GM23338 (cell line): Measurements from ENCODE around the gene GBX1. TPM values are rescaled to one million over a fixed set of nuclear protein-coding genes. Genes with fewer than 3 reads are reported as not detected.

Experiments used
- ATAC-seq: fragments of 200-7000 bp; cut with Tn5 transposase; 3 replicates; pipeline ENCODE4 v1.9.1; 2020
- DNase-seq: peaks from one replicate; pipeline ENCODE4 v3.0.0-alpha.2; 2015; ENCODE audit warnings: low spot score
- H2AFZ ChIP-seq: fragments of 200-600 bp; sonication (generic); 2 replicates; pipeline ENCODE4 v1.8.0; 2016; ENCODE audit warnings: antibody characterized with exemption, mild to moderate bottlenecking, moderate library complexity
- H3F3A ChIP-seq: fragments of 200-600 bp; sonication (generic); replicated peaks from 2 replicates; pipeline ENCODE4 v1.8.0; 2017; ENCODE audit warnings: antibody characterized with exemption, mixed run types, low read depth
- H3K27ac ChIP-seq: fragments of 200-600 bp; sonication (generic); 2 replicates; pipeline ENCODE4 v1.6.1; 2016; ENCODE audit warnings: low read depth
- H3K27me3 ChIP-seq: fragments of 200-600 bp; sonication (generic); 2 replicates; pipeline ENCODE4 v1.8.0; 2016; ENCODE audit warnings: mild to moderate bottlenecking, mixed run types, moderate library complexity; ENCODE audit not compliant: insufficient read depth
- H3K36me3 ChIP-seq: fragments of 200-600 bp; sonication (generic); 2 replicates; pipeline ENCODE4 v1.8.0; 2016; ENCODE audit warnings: mild to moderate bottlenecking; ENCODE audit not compliant: insufficient read depth
- H3K4me1 ChIP-seq: fragments of 200-600 bp; sonication (generic); 2 replicates; pipeline ENCODE4 v1.8.0; 2016; ENCODE audit warnings: mild to moderate bottlenecking, moderate library complexity; ENCODE audit not compliant: insufficient read depth
- H3K4me2 ChIP-seq: fragments of 200-600 bp; sonication (generic); 2 replicates; pipeline ENCODE4 v1.7.1; 2017; ENCODE audit warnings: mixed run types
- H3K4me3 ChIP-seq: fragments of 200-600 bp; sonication (generic); 2 replicates; pipeline ENCODE4 v1.6.1; 2016; ENCODE audit warnings: mixed run types
- H3K79me2 ChIP-seq: fragments of 200-600 bp; sonication (generic); replicated peaks from 2 replicates; pipeline ENCODE4 v1.8.0; 2017; ENCODE audit warnings: mild to moderate bottlenecking; ENCODE audit not compliant: insufficient read depth
- H3K9me2 ChIP-seq: fragments of 200-600 bp; sonication (generic); 2 replicates; pipeline ENCODE4 v1.8.0; 2017; ENCODE audit not compliant: insufficient read depth
- H4K20me1 ChIP-seq: fragments of 200-600 bp; sonication (generic); replicated peaks from 2 replicates; pipeline ENCODE4 v1.8.0; 2017; ENCODE audit warnings: mild to moderate bottlenecking; ENCODE audit not compliant: insufficient read depth
- H3K27ac Mint-ChIP-seq: 2 replicates; pipeline ENCODE4 v1.8.0; 2020; ENCODE audit warnings: inconsistent platforms, mild to moderate bottlenecking, moderate library complexity, mixed read lengths
- H3K27me3 Mint-ChIP-seq: 3 replicates; pipeline ENCODE4 v1.8.0; 2022; ENCODE audit warnings: low read depth, mild to moderate bottlenecking, moderate library complexity, mixed read lengths, inconsistent platforms; ENCODE audit not compliant: insufficient read depth, poor library complexity
- H3K36me3 Mint-ChIP-seq: 3 replicates; pipeline ENCODE4 v1.8.0; 2021; ENCODE audit warnings: low read depth, mild to moderate bottlenecking, inconsistent platforms, moderate library complexity, mixed read lengths
- H3K4me1 Mint-ChIP-seq: 3 replicates; pipeline ENCODE4 v1.8.0; 2020; ENCODE audit warnings: mild to moderate bottlenecking, inconsistent platforms, mixed read lengths
- H3K4me3 Mint-ChIP-seq: 3 replicates; pipeline ENCODE4 v1.8.0; 2021; ENCODE audit warnings: moderate library complexity, mild to moderate bottlenecking, inconsistent platforms, mixed read lengths
- H3K9me3 Mint-ChIP-seq: 3 replicates; pipeline ENCODE4 v1.8.0; 2020; ENCODE audit warnings: moderate library complexity, mild to moderate bottlenecking, inconsistent platforms, mixed read lengths
- CREB1 ChIP-seq: fragments of 250-450 bp; sonication (Bioruptor Pico); IDR thresholded peaks from 2 replicates; pipeline ENCODE4 v1.5.0; 2020; ENCODE audit warnings: low read depth, mild to moderate bottlenecking, moderate library complexity
- EZH2 ChIP-seq: fragments of 200-600 bp; sonication (generic); IDR thresholded peaks from one replicate; pipeline ENCODE4 v1.8.0; 2017; ENCODE audit warnings: antibody characterized with exemption, mild to moderate bottlenecking, low read depth; ENCODE audit not compliant: unreplicated experiment
- EZH2phosphoT487 ChIP-seq: fragments of 200-600 bp; sonication (generic); IDR thresholded peaks from one replicate; pipeline ENCODE4 v1.8.1; 2018; ENCODE audit warnings: antibody characterized with exemption; ENCODE audit not compliant: unreplicated experiment
- JUNB ChIP-seq: IDR thresholded peaks from one replicate; pipeline ENCODE4 v1.6.1; 2016; ENCODE audit warnings: antibody characterized with exemption; ENCODE audit not compliant: unreplicated experiment
- NANOG ChIP-seq: IDR thresholded peaks from 2 replicates; pipeline ENCODE4 v1.6.1; 2016; ENCODE audit warnings: antibody characterized with exemption, borderline replicate concordance
- POLR2AphosphoS5 ChIP-seq: IDR thresholded peaks from 2 replicates; pipeline ENCODE4 v1.6.1; 2016; ENCODE audit warnings: antibody characterized with exemption, low read depth
- STAT1 ChIP-seq: IDR thresholded peaks from one replicate; pipeline ENCODE4 v1.6.1; 2016; ENCODE audit warnings: antibody characterized with exemption; ENCODE audit not compliant: unreplicated experiment
- ZNF114 ChIP-seq: fragments of 250-450 bp; sonication (Bioruptor Pico); IDR thresholded peaks from 2 replicates; pipeline ENCODE4 v1.5.0; 2020; ENCODE audit warnings: mild to moderate bottlenecking, moderate library complexity
- ZNF331 ChIP-seq: fragments of 250-450 bp; sonication (Bioruptor Pico); IDR thresholded peaks from 2 replicates; pipeline ENCODE4 v1.5.0; 2020; ENCODE audit warnings: low read depth, mild to moderate bottlenecking, moderate library complexity
- ZNF462 ChIP-seq: fragments of 250-450 bp; sonication (Bioruptor Pico); IDR thresholded peaks from 2 replicates; pipeline ENCODE4 v1.5.0; 2020; ENCODE audit warnings: mild to moderate bottlenecking, moderate library complexity
- polyA plus RNA-seq: library from polyadenylated mRNA; unstranded; fragments of >200 nt; fragmentation: Nextera tagmentation; extraction: Ambion mirVana; gene quantifications from 2 replicates; pipeline ENCODE4 v1.2.1, GENCODE V29; 2016
- total RNA-seq: library from RNA; depleted of rRNA; stranded (reverse); fragments of >200 nt; shearing (Covaris generic); gene quantifications from 2 replicates; pipeline ENCODE4 v1.2.3, GENCODE V29; 2014
- TF ChIP-seq, protein P1 (sequence below), 2 experiments: fragments of 200-600 bp in 1 of 2; sonication (generic) in 1 of 2; conservative IDR thresholded peaks; 2 replicates each; pipeline versions ENCODE4 v1.5.1 to v1.6.1; 2016 to 2017; ENCODE audit warnings: antibody characterized with exemption in 2 of 2, low read depth in 2 of 2, mild to moderate bottlenecking in 2 of 2, moderate library complexity in 1 of 2
- TF ChIP-seq, protein P2 (sequence below): IDR thresholded peaks from one replicate; pipeline ENCODE4 v1.6.1; 2018; ENCODE audit warnings: antibody characterized with exemption; ENCODE audit not compliant: unreplicated experiment
- TF ChIP-seq, protein P3 (sequence below): IDR thresholded peaks from 2 replicates; pipeline ENCODE4 v1.6.1; 2016; ENCODE audit warnings: antibody characterized with exemption

GBX1 gene
- total and polyA plus RNA-seq, 2 experiments from 2014 or later, result 0.24 TPM; not detected in 1

- Histone ChIP-seq H3K4me2 (peak overlapping the region; percentile 88), H3K27ac (peak overlapping the region; percentile 55; the same call in 1 of the 2 replicates), H3K79me2 (no peaks in the 10 kb centered on the region), H3K27me3 (peaks cover 22% of the 10 kb centered on the region), H4K20me1 (peaks cover 23% of the 10 kb centered on the region), H3K9me2 (no peaks in the 10 kb centered on the region), H3K4me1 (peaks cover 15% of the 10 kb centered on the region), H3K4me3 (peak overlapping the region; percentile 88), H2AFZ (no peak overlapping the region), H3F3A (peaks cover 21% of the 10 kb centered on the region), H3K36me3 (no peaks in the 10 kb centered on the region; the same call in 1 of the 2 replicates)
- Mint-ChIP-seq H3K27ac (no peak overlapping the region), H3K4me3 (peak overlapping the region; percentile 82), H3K9me3 (no peaks in the 10 kb centered on the region), H3K27me3 (peaks cover 38% of the 10 kb centered on the region), H3K36me3 (peaks cover 26% of the 10 kb centered on the region), H3K4me1 (peaks cover 39% of the 10 kb centered on the region)
- DNase-seq, result peak; percentile 78
- TF ChIP-seq, protein P1, sequence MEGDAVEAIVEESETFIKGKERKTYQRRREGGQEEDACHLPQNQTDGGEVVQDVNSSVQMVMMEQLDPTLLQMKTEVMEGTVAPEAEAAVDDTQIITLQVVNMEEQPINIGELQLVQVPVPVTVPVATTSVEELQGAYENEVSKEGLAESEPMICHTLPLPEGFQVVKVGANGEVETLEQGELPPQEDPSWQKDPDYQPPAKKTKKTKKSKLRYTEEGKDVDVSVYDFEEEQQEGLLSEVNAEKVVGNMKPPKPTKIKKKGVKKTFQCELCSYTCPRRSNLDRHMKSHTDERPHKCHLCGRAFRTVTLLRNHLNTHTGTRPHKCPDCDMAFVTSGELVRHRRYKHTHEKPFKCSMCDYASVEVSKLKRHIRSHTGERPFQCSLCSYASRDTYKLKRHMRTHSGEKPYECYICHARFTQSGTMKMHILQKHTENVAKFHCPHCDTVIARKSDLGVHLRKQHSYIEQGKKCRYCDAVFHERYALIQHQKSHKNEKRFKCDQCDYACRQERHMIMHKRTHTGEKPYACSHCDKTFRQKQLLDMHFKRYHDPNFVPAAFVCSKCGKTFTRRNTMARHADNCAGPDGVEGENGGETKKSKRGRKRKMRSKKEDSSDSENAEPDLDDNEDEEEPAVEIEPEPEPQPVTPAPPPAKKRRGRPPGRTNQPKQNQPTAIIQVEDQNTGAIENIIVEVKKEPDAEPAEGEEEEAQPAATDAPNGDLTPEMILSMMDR (conservative IDR thresholded peaks at IDR 0.05; ENCODE audit: low read depth in 2 of 2), result no peak
- TF ChIP-seq ZNF462 (CRISPR knock-in tag) (no peak), POLR2AphosphoS5 (no peak), CREB1 (CRISPR knock-in tag) (no peak), JUNB (no peak), NANOG (no peak), EZH2 (no peak), ZNF114 (CRISPR knock-in tag) (no peak), EZH2phosphoT487 (no peak), ZNF331 (CRISPR knock-in tag) (no peak), STAT1 (no peak)
- TF ChIP-seq, protein P2, sequence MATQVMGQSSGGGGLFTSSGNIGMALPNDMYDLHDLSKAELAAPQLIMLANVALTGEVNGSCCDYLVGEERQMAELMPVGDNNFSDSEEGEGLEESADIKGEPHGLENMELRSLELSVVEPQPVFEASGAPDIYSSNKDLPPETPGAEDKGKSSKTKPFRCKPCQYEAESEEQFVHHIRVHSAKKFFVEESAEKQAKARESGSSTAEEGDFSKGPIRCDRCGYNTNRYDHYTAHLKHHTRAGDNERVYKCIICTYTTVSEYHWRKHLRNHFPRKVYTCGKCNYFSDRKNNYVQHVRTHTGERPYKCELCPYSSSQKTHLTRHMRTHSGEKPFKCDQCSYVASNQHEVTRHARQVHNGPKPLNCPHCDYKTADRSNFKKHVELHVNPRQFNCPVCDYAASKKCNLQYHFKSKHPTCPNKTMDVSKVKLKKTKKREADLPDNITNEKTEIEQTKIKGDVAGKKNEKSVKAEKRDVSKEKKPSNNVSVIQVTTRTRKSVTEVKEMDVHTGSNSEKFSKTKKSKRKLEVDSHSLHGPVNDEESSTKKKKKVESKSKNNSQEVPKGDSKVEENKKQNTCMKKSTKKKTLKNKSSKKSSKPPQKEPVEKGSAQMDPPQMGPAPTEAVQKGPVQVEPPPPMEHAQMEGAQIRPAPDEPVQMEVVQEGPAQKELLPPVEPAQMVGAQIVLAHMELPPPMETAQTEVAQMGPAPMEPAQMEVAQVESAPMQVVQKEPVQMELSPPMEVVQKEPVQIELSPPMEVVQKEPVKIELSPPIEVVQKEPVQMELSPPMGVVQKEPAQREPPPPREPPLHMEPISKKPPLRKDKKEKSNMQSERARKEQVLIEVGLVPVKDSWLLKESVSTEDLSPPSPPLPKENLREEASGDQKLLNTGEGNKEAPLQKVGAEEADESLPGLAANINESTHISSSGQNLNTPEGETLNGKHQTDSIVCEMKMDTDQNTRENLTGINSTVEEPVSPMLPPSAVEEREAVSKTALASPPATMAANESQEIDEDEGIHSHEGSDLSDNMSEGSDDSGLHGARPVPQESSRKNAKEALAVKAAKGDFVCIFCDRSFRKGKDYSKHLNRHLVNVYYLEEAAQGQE, result no peak
- TF ChIP-seq, protein P3, sequence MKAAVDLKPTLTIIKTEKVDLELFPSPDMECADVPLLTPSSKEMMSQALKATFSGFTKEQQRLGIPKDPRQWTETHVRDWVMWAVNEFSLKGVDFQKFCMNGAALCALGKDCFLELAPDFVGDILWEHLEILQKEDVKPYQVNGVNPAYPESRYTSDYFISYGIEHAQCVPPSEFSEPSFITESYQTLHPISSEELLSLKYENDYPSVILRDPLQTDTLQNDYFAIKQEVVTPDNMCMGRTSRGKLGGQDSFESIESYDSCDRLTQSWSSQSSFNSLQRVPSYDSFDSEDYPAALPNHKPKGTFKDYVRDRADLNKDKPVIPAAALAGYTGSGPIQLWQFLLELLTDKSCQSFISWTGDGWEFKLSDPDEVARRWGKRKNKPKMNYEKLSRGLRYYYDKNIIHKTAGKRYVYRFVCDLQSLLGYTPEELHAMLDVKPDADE, result no peak
- ATAC-seq, result peak; percentile 60
Observed at GRCh38 chr7:151125846-151126481, 41.5 kb downstream of the GBX1 start.
